Fibroblast of villous mesenchyme (primary cell): ENCODE data around the gene OR8G1. TPM values are rescaled to one million over a fixed set of nuclear protein-coding genes. Genes with fewer than 3 reads are reported as not detected.
"Not testable (repeated sequence)": the region's sequence is repeated elsewhere in the genome, so short reads cannot be mapped to it uniquely, and the experiment has no call there.

Experiments used
- DNase-seq: peaks from one replicate; pipeline ENCODE4 v3.0.0-alpha.2; 2010; ENCODE audit warnings: low read depth
- H3K4me3 ChIP-seq: 2 replicates; pipeline ENCODE4 v1.5.1; 2011; ENCODE audit warnings: low read depth, mild to moderate bottlenecking, low read length
- total RNA-seq: library from RNA; depleted of rRNA; stranded (reverse); fragments of >200 nt; gene quantifications from 2 replicates; pipeline ENCODE4 v1.2.3, GENCODE V29; 2012
- TF ChIP-seq, protein P1 (sequence below): IDR thresholded peaks from 2 replicates; pipeline ENCODE4 v1.5.1; 2012; ENCODE audit warnings: low read depth, mild to moderate bottlenecking, low read length; ENCODE audit not compliant: insufficient read depth

OR8G1 gene
- total RNA-seq, 1 donor, result not detected

DNA sequence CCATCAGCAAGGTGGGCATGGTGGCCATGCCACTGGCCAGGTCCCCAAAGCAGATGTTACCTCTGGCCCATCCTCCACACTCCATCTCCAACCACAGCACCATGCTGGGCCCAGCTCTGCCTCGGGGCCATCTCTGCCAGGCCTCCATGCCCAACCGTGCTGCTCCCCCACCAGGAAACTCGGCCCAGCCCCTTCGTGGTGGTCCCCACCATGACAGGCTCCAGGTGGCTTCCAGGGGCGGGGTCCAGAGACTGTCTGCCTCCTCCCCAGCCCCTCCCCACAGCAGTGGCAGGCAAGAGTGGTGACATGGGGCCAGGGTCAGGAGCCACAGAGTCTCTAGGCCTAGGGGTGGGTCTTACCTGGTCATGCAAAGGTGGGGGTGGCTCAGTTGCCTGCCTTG, 30.5 kb upstream of the OR8G1 start:
- TF ChIP-seq, protein P1, sequence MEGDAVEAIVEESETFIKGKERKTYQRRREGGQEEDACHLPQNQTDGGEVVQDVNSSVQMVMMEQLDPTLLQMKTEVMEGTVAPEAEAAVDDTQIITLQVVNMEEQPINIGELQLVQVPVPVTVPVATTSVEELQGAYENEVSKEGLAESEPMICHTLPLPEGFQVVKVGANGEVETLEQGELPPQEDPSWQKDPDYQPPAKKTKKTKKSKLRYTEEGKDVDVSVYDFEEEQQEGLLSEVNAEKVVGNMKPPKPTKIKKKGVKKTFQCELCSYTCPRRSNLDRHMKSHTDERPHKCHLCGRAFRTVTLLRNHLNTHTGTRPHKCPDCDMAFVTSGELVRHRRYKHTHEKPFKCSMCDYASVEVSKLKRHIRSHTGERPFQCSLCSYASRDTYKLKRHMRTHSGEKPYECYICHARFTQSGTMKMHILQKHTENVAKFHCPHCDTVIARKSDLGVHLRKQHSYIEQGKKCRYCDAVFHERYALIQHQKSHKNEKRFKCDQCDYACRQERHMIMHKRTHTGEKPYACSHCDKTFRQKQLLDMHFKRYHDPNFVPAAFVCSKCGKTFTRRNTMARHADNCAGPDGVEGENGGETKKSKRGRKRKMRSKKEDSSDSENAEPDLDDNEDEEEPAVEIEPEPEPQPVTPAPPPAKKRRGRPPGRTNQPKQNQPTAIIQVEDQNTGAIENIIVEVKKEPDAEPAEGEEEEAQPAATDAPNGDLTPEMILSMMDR, result no peak
- H3K4me3 ChIP-seq, result no peak overlapping the region
- DNase-seq, result no peak

DNA sequence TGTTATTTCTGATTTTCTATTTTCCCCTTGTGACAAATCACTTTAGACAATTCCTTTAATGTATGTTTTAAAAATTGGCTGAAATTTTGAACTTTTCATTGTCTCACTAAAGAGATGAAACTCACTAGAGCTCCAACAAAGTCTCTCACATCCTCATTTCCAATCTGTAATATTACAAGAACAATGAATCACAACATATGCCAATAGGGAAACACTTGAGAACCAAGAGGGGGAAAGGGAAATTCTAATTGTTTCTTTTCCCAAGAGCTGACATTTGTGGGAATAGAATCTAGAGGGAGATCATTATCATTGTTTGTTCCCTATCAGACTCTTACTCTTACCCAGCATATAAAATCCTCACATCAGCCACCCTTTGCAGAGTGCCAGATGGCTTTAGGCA, 29.6 kb upstream of the OR8G1 start:
- DNase-seq, result no peak
- no peak overlapping the region for H3K4me3 ChIP-seq
- TF ChIP-seq, protein P1, result no peak

DNA sequence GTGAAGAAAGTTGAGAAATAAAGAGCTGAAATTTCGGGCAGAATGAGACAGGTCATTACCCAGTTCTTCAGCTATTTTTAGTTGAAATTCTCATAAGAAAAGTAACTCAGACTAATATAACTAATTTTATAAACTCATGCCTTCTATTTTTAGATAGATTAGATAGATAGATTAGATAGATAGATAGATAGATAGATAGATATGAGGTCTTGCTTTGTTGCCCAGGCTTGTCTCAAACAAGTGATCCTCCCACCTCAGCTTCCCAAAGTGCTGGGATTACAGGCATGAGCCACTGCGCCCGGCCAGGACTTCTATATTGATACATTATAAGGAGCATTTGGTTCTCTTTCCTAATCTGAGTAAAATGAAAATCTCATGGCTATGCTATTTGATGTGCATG, 26.9 kb upstream of the OR8G1 start:
- DNase-seq, result no peak
- H3K4me3 ChIP-seq, result no peak overlapping the region
- TF ChIP-seq, protein P1, result no peak

DNA sequence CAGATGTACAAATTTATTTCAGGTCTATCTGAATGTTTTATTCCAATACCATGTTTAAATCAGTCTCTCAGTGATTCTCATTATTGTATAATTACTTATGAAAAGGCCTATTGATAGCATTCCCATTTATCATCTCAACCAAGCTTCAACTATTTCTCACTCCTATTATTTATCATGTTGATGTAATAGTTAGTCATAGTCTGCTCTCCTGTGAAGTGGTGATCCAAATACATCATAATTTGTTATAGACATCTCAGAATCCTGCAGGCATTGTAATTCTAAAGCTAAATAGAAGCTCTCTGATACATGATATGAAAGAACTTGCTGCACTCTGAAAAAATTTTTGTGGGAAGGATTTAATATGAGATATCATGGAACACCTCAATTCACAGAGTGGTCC, 21.8 kb upstream of the OR8G1 start:
- TF ChIP-seq, protein P1, result no peak
- H3K4me3 ChIP-seq, result no peak overlapping the region
- DNase-seq, result no peak

DNA sequence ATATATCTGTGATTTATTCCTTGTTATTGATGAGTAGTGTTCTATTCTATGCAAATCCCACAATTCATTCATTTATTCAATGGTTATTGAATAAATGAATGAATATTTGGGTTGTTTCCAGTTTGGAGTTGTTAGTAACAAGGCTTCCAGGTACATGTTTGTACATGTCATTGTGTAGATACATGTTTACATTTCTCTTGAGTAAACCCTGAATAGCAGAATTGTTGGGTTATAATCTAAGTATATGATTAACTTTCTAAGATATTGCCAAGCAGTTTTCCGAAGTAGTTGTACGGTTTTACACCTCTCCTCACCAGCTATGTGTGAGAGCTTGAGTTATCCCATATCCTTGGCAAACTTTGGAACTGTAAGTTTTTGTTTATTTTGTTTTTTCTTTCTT, 18.5 kb upstream of the OR8G1 start:
- DNase-seq, result no peak
- TF ChIP-seq, protein P1, result no peak
- H3K4me3 ChIP-seq, result no peak overlapping the region

DNA sequence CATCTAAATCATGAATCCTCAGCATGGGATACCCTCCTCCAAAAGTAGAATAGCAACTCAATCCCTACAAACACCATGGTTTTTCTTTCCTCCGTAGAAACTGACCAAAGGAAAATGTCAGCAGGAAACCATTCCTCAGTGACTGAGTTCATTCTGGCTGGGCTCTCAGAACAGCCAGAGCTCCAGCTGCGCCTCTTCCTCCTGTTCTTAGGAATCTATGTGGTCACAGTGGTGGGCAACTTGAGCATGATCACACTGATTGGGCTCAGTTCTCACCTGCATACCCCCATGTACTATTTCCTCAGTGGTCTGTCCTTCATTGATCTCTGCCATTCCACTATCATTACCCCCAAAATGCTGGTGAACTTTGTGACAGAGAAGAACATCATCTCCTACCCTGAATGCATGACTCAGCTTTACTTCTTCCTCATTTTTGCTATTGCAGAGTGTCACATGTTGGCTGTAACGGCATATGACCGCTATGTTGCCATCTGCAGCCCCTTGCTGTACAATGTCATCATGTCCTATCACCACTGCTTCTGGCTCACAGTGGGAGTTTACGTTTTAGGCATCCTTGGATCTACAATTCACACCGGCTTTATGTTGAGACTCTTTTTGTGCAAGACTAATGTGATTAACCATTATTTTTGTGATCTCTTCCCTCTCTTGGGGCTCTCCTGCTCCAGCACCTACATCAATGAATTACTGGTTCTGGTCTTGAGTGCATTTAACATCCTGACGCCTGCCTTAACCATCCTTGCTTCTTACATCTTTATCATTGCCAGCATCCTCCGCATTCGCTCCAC, 16.1 kb upstream of the OR8G1 start:
- DNase-seq, H3K4me3 ChIP-seq: not testable (repeated sequence)

DNA sequence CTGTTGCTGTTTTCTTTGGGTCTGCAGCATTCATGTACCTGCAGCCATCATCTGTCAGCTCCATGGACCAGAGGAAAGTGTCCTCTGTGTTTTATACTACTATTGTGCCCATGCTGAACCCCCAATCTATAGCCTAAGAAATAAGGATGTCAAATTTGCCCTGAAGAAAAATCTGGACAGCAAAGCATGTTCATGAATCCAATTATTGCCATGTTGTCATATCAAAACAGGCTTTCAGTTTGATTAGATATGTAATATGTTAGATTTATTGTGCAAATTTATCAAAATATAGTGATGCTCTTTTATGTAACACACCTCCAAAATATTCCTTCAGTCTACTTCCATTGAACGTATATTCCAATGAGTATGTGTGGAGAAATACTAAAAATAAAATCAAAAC, 15.4 kb upstream of the OR8G1 start:
- H3K4me3 ChIP-seq, result no peak overlapping the region
- DNase-seq, result no peak
- TF ChIP-seq, protein P1, result no peak
